ENCODE measurements around the gene ZNF593. TPM values are rescaled to one million over a fixed set of nuclear protein-coding genes. Genes with fewer than 3 reads are reported as not detected.

The ZNF593 gene
- total RNA-seq, 1 donor from 2014 or later = 80.4 TPM

DNA sequence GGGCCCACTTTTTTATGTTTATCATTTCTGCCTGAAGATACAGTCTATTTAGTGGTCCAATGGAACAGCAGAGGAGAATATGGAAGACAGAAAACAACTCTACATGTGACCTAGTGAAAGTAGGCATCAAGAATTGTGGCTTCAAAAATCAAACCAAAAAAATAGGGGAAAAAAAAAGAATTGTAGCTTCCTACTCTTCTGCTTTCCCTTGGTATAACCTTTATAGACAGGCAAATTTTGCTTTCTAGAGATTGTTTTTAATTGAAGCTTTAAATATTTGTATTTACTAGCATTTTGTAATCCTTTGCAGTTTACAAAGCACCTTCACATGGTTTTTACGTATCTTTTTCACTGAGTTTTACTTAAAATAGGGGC, 43.8 kb upstream of the ZNF593 start:
- TF ChIP-seq CTCF (conservative IDR thresholded peaks at IDR 0.05; ENCODE audit: low read depth, low read length) = no peak
- no peak overlapping the region for H3K4me3 ChIP-seq (ENCODE audit: low read depth, low read length)
- DNase-seq (ENCODE audit: low read depth) = no peak

DNA sequence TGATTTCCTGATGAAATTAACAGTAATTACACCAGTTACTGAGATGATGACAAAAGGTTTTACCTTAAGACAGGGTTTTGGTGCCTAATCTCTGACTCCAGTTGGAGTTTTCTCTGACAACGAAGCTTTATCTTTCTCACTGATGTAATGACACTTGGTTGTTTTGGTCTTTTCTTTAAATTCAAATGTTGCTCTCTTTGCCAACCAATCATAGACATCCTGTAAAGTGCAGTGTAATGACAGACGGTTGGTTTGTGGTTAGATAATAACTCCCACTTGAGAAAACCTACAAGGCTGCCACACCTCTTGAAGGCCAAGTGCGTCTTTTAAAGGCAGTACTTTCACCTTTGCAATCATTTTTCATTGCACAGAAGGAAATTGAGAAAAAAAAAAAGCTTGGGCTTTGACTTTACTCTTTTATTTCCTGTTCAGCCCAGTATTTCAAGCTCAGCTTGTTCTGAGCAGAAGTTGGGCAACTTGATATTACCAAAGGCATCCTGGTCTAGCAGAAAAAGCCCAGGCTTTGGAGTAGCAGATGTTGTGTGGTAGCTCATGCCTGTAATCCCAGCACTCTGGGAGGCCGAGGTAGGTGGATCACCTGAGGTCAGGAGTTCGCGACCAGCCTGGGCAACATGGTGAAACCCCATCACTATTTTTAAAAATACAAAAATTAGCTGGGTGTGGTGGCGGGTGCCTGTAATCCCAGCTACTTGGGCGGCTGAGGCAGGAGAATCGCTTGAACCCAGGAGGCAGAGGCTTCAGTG, 43.2 kb upstream of the ZNF593 start:
- no peak overlapping the region for H3K4me3 ChIP-seq (ENCODE audit: low read depth, low read length)
- no peak for DNase-seq (ENCODE audit: low read depth)
- no peak for TF ChIP-seq CTCF (conservative IDR thresholded peaks at IDR 0.05; ENCODE audit: low read depth, low read length)

GRCh38 chr1:26127235-26128163, 42.2 kb upstream of the ZNF593 start:
- no peak for TF ChIP-seq CTCF (conservative IDR thresholded peaks at IDR 0.05; ENCODE audit: low read depth, low read length)
- no peak for DNase-seq (ENCODE audit: low read depth)

DNA sequence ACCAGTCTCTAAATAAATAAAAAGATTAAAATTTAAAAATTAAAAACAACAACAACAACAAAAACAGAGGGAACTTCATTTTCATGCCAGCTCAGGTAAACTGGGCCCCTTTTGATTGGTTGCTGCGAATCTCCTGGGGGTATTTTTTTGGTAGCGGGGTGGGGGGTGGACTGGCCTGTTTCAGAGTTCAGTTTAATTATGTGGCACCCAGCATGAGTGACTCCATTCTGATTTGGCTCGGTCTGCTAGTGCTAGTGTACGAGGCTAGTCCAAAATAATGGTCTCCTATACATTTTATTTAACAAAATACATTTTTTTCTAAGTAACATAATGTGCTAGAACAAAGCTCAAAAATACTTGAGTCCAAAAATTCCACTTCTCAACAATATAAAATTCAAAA, 39.9 kb upstream of the ZNF593 start:
- H3K4me3 ChIP-seq (ENCODE audit: low read depth, low read length) = no peak overlapping the region
- DNase-seq (ENCODE audit: low read depth) = no peak
- TF ChIP-seq CTCF (conservative IDR thresholded peaks at IDR 0.05; ENCODE audit: low read depth, low read length) = no peak

More at GRCh38 chr1:26127235-26128163, 42.2 kb upstream of the ZNF593 start:
- H3K4me3 ChIP-seq (ENCODE audit: low read depth, low read length) = no peak overlapping the region

DNA sequence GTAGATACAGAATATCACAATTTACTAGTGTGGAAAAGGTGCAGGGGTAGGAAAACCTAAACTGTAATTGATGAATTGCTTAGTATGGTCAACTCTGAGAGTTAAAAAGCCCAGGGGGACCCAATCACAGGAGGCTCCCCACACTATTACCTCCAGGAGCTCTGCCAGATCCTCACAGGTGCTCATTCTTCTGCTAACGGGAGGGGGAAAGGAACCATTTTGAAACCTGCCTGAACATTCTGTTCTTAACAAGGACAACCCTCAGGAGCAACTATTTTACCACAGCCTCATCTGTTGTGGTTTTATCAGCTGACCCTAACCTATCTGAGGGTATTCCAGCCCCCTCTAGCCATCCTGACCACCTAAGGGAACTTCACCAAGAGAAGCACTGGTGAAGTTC, 39.0 kb upstream of the ZNF593 start:
- DNase-seq (ENCODE audit: low read depth) = no peak
- H3K4me3 ChIP-seq (ENCODE audit: low read depth, low read length) = no peak overlapping the region
- no peak for TF ChIP-seq CTCF (conservative IDR thresholded peaks at IDR 0.05; ENCODE audit: low read depth, low read length)

GRCh38 chr1:26132128-26132833, 37.4 kb upstream of the ZNF593 start:
- no peak for DNase-seq (ENCODE audit: low read depth)
- TF ChIP-seq CTCF (conservative IDR thresholded peaks at IDR 0.05; ENCODE audit: low read depth, low read length) = no peak
- no peak overlapping the region for H3K4me3 ChIP-seq (ENCODE audit: low read depth, low read length)
